ENCODE measurements around the gene ABHD10. TPM values are rescaled to one million over a fixed set of nuclear protein-coding genes. Genes with fewer than 3 reads are reported as not detected.

The ABHD10 gene
- polyA plus RNA-seq, 10 donors: 21.3 to 26.5 (median 25.4) TPM

DNA sequence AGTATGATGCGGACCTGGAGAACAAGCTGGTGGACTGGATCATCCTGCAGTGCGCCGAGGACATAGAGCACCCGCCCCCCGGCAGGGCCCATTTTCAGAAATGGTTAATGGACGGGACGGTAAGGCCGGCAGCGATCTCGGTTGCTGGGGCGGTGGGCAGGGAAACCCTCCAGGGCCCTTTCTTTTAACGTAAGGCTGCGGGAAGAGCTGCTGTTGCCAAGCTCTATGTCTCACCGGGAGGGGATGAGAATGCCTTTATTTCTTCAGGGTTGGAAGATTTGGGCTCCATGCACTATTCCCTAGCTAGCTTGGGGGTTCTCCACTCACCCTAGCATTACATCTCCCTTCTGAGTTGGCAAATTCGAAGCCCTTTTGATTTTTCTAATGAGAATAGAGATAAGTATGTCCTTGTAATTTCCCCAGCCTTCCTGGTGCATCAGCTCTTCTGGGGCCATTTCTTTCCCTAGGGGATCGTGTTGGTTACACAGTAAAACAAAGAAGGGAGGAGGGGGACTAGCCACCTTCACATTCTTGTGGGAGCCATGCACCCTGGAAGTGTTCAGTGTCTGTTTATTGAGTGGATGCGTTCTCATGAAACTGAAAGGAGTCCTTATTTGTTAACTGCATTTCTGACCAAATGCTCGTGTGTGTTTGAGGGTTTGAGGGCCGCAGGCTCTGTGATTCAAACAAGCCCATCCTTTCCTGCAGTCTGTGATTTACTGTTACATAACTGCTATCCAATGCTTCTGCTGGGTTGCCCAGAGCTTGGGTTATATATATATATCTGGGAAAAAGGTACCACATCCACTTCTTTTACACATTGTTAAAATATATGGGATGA is 20.9 kb downstream of the ABHD10 start:
- no peak for DNase-seq

DNA sequence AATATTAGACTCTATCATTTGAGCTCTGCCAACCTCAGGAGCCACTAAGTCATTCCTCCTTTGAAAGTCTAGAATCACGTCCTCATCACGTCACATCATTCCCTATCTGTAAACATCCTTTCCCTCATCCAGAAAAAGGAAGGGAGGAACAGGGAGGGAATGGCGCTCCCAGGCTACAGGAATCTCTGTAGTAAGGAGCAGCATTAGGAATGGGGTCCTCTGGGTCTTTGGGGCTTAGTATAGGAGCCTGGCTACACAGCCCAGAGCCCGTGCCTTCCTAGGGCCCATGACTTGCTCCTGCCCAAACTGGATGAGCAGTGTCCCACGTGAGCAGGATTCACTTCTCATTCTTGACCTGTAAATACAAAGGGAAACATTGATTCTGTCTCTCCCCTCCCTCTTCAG is 21.5 kb downstream of the ABHD10 start:
- DNase-seq: no peak

DNA sequence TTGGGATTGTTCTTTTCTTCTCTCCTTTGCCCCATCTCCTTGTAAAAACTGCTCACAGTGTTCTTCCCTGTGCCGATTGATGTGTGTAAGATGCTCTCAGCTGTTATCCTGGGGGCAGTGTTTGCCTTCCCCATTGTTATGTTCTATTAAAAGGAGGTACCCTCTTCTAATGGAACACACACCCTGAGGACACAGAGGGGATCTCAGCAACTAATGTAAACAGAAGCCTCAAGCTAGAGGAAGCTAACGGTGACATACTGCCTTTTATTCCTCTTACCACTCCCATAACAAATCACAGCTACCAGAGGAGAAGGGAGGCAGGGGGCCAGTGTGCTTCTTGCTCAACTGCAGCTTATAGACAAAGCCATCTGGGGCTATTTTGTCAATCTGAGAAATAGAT is 22.1 kb downstream of the ABHD10 start:
- DNase-seq: no peak

DNA sequence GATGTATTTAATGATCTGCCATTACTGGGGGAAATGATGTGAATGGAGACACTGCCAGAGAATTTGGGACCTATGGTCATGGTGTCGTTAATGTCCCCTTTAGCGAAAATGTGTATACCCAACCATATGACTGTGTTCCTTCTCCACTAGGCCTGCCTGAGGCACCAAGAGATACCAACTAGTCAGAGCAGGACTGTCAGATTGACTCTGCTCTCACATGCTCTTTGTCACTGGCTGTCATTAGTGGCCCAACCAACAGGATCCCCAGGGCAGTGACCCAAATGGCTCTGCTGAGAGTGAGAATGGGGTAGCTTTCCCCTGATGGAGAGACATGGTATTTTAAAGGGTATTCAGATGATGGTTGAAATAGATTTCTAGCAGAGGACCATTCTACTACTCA is 22.7 kb downstream of the ABHD10 start:
- no peak for DNase-seq

DNA sequence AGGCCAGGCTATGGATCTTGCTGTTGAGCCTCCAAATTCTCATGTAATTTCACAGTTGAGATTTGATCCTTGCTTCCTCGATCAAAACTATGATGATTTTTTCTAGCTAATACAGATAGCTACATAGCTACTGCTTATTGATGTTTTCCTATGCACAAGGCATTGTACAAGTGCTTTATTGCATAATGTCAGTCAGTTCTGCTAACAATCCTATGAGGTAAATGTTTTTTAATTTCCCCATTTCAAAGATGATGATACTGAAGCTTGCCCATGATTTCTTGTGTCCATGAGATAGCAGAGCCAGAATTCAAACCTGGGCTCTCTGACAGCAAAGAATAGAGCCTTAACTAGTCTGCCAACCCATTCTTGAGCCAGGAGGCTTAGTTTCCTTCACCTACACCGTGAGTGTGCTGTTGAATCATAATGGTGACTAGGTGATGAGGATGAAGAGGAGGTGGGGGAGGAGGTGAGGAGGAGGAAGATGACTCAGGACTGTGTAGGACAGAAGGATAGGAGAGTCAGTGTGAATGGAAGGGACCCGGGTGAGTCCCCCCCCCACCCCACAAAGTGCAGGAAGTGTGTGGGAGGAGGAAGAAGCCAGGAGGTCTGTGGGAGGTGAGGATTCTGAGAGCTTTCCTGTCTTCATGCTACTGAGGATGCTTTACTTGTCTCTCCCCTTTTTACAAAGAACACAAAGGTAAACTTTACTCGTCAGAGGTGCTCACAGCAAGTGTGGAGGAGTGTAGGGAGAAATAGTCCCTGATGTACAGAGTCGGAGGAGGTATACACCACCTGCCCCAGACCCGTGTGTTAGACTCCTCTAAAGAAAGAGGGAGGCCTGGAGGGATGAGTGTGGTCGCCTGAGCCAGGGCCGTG is 23.5 kb downstream of the ABHD10 start:
- DNase-seq: no peak

- DNase-seq: no peak
These were observed 24.7 kb downstream of the ABHD10 start for GRCh38 chr3:112003321-112004080.

DNA sequence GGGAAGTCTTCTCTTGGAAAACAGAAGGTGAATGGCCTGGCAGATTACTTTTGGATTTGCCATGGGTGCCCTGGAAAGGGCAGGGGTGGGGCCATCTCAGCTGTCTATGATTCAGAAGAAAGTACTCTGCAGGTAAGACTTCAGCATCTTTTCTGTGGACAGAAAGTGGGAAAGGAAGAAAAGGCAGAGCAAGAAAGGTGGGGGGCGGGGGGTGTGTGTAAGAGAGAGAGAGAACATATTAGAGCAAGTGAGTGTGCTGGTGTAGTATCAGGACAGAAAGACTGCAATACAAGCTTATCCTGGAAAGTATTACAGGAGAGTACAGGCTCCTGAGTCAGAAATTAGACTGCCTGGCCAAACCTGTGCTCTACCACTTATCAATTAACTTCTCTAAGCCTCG is 25.4 kb downstream of the ABHD10 start:
- DNase-seq: no peak

DNA sequence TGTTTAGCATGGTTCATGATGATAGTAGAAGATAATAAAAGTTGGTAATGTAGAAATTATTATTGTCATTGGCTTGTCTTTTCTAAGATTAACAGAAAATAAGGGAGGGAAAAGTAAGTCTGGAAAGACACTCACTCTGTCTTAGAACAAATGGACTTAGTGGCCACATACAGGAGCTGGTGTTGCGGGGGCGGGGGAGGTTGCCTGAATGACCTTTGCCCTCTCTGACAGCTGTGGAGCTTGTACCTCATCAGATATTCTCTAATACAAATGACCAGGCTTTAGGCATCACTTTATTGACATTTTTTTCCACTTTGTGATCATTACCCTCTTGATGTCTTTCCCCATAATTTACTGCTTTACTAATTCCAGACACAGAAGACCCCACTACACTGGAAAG is 25.8 kb downstream of the ABHD10 start:
- no peak for DNase-seq

DNA sequence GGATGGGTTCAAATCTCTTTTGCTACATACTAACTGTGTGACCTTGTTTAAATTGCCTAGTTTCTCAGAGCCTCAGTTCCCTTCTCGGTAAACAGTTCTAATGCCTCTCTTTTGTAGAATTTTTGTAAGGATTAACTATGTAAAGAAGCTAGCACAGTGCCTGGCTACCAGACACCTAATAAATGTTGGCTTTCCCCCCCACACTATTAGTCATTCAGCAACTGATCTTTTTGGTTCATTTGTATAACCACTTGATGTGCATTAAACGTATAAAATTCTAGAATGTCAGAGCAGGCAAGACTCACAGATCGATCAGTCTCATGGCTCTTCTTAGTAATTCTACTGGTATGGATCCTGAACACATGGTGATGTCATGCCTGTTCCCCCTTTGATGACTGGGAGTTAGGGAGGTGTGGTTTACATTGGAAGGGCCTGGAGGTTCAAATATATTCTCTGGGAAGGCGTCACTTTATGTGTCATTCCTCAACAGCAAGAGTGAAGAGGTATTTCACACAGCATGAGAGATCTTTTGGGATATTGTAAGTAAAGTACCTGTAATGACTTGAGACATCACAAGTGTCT is 26.4 kb downstream of the ABHD10 start:
- DNase-seq: no peak

- DNase-seq: peak in 1 of 3 donors; percentile 35
These were observed 28.8 kb downstream of the ABHD10 start for GRCh38 chr3:112007633-112008032.

- no peak for DNase-seq
These were observed 30.8 kb downstream of the ABHD10 start for GRCh38 chr3:112009670-112010069.

GRCh38 chr3:112010636-112011035 is 31.8 kb downstream of the ABHD10 start:
- peak in 1 of 3 donors; percentile 34 for DNase-seq

- DNase-seq: peak in 1 of 3 donors; percentile 19
These were observed 32.6 kb downstream of the ABHD10 start for GRCh38 chr3:112011376-112011940.

GRCh38 chr3:112012205-112012992 is 33.6 kb downstream of the ABHD10 start:
- no peak for DNase-seq

- DNase-seq: peak; percentile 62 to 85 (median 75)
These were observed 34.4 kb downstream of the ABHD10 start for GRCh38 chr3:112013058-112013783.

- DNase-seq: no peak
These were observed 34.9 kb downstream of the ABHD10 start for GRCh38 chr3:112013784-112014143.

DNA sequence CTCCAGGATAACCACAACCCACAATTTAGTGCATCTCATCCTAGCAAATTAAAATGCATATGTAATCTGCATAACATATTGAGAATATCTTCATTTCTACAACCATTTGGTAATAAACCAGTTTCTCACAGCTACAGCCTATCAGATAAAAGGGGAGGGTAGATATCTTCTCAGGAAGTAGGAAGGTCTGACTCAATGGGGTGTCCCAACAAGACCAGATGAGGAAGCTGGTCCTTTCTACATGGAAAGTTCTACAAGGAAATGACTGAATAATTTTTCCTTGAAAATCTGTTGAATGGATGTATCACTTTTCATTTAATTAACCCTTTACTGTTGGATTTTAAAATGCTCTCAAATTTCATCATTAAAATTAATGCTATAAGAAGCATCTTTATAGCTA is 38.3 kb downstream of the ABHD10 start:
- DNase-seq: no peak

- DNase-seq: no peak
These were observed 39.9 kb downstream of the ABHD10 start for GRCh38 chr3:112018712-112019111.

- no peak for DNase-seq
These were observed 40.9 kb downstream of the ABHD10 start for GRCh38 chr3:112019716-112020115.

- DNase-seq: no peak
These were observed 41.9 kb downstream of the ABHD10 start for GRCh38 chr3:112020674-112021085.
